T47D (cell line): Measurements from ENCODE around the gene SLC8A2.

Experiments used
- DNase-seq, 2 experiments: peaks; one replicate each; pipeline versions ENCODE4 v3.0.0 to v3.0.0-alpha.2; 2011 to 2012; ENCODE audit warnings: low read depth in 1 of 2, low spot score in 1 of 2
- JUND ChIP-seq: IDR thresholded peaks from 2 replicates; pipeline ENCODE4 v1.6.1; 2012; ENCODE audit warnings: low read depth
- in situ Hi-C: cut with HindIII; loops from 2 replicates; pipeline ENCODE4 v1.10.0; 2016; ENCODE audit warnings: low sequenced_read_pairs, low pct_unique_long_range_greater_than_20kb

Gene SLC8A2

DNA sequence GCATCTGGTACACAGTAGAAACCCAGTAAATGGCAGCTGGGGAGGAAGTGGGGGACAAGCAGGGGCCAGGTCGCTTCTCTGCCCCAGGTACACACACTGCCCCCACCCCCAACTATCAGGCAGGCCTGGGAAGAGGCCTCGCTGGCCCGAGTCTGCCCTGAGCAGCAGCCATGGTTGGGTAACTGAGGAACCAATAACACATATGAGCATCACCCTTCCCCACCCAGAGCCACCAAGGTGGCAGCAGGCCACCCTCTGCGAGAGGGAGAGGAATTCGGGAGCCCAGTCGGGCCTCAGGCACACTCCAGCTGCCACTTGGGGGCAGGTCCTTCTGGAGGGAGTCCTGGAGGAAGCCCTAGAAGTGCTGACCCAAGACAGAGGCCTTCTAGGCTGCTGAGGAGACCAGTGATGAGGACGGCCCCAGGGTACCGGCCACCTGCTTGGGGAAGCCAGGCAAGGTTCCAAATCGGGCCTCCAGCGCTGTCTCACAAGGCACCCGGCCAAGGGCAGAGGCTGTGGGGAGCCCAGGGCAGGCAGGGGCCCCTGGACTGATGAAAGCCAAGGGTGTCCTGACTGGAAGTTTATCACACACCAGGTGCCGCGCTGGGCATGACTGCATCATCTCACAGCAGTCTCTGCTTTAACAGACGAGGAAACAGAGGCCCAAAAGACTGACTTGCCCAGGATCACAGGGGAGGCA is 26.3 kb upstream of the SLC8A2 start:
- DNase-seq, result no peak
- no peak for TF ChIP-seq JUND
- in situ Hi-C loops, result no loop called here

DNA sequence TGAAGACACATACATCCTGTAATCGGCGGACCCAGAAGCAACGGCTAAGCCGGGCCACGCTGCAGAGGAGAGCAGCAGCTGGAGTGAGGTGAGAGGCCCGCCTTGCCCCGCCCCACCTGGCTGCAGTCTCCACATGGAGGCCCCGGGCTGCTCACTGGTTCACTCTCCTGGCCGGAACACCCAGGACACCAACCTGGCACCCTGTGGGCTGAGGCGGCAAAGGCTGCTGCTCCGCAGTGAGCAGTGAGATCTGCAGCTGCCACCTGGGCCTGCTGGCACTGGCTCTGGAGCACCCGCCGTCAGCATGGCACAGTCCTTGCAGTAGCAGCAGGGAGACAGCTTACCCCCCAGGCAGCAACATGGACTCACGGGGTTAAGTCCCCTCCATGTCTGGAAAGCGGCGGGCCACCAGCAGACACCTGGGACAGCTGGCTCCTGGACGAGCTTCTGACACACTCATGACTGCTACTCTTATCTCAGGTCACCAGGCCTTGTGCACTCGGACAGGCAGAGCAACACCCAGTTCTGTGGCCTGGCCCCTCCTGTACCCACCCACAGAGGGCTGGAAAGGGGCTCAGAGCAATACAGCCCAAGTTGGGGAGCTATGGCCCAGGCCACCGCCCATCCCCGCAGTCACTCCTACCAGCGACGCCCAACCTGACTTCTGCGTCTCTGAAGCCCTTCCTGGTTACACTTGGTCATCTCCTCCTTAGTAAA is 25.5 kb upstream of the SLC8A2 start:
- in situ Hi-C loops, result no loop called here
- TF ChIP-seq JUND, result no peak

DNA sequence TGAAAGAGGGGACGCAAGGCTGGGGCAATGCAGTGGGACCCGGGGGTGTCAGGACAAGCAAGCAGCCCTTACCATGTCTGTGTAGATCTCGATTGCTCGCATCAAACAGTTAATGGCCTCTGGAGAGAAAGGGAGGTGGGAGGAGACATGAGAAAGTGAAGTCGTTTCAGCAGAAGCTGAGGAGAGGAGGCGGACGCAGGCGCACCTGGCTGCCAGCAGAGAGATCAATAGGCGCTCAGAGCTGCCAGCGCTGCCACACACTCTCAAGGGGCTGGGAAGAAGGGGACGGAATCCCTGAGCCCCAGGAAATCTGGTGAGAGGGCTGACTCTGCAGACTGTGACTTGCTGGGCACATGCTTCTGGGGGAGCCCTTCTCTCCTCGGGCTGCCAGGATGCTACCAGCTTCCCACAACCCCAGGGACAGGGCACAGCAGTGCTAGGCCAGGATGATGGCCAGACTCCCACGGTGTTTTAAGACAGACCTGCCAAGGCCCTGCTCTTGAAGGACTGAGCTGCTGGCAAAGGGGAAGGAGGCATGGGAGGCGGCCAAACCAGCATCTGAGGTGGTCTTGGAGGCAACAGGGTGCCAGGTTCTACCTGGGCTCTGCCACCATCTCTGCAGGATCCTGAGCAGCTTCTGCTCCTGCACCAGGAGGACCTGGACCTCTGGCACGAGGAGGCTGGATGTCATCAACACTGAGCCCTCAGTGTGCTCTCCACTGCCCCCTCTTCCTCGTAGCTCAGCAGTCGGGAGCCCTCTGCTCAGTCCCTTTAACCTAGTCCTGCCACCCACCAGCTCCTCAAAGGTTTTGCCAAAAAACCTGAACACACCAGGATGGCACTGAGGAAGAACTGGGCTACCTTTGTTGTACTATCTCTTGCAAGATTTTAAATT is 24.0 kb upstream of the SLC8A2 start:
- in situ Hi-C loops, result no loop called here
- no peak for TF ChIP-seq JUND
- DNase-seq, result no peak

More for the DNA sequence above, 25.5 kb upstream of the SLC8A2 start:
- DNase-seq, result no peak

DNA sequence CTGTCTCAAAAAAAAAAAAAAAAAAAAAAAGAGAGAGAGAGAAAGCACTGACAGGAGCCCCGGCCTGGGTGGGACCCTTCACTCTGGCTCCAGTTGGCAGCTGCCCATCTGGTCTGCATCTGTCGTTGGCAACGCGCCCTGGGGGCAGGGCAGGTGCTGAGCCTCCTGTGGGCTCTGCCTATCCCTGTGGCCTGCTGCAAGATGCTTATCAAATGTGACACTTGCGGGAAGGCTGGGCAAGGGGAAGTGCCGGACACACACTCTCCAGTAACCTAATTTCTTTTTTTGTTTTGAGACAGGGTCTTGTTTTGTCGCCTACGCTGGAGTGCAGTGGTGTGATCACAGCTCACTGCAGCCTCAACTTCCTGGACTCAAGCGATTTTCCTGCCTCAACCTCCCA is 23.0 kb upstream of the SLC8A2 start:
- TF ChIP-seq JUND, result no peak
- DNase-seq, result no peak
- in situ Hi-C loops, result no loop called here

DNA sequence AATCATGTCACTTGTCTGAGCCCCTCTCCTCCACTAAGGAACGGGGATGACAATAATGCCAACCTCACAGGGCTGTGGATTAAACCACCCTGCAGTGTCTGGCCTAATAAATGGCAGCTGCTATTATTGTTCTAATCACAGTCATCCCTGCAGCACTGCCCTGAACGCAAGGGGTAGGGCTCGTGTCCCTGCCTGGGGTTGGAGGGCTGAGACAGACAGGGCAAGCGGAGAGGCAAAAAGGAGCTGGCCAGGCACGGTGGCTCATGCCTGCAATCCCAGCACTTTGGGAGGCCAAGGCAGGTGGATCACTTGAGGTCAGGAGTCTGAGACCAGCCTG is 22.5 kb upstream of the SLC8A2 start:
- in situ Hi-C loops, result no loop called here
- no peak for TF ChIP-seq JUND
- DNase-seq, result no peak

DNA sequence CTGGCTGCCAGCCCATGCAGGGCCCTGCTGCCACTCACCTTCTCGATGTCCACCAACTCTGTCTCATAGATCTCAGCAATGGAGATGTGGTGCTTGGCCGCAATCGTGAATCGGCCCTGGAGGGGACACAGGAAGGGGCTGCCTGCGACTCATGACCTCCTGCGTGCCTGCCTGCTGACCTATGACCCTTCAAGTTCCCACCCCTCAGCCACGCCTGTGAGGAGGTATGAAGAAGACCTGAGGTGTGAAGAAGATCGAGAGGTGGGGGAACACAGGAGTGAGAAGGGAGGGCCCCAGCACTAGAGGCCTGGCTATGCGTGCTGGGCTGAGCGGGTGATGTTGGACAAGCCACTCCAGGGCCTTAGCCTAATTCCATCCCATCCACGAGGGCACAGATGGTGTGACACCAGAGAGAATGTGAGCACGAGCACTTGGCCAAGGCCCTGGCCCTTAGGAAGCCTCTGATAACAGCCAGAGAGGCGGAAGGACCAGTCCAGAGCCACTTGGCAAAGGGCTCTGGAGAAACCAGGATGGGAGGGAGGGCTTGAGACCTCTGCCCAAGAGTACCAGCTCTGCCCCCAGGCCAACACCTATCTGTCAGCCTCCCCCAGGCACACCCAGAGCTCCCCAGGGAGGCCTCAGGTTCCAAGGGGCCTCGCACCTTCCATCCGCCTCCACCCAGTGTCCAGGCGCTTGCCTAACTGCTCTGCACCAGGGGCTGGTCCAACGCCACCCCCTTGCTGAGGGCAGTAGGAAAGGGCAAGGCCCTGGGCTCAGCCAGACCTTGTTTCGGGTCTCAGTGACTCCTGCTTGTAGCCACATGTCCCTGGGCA is 21.9 kb upstream of the SLC8A2 start:
- no peak for TF ChIP-seq JUND
- in situ Hi-C loops, result no loop called here
- no peak for DNase-seq

DNA sequence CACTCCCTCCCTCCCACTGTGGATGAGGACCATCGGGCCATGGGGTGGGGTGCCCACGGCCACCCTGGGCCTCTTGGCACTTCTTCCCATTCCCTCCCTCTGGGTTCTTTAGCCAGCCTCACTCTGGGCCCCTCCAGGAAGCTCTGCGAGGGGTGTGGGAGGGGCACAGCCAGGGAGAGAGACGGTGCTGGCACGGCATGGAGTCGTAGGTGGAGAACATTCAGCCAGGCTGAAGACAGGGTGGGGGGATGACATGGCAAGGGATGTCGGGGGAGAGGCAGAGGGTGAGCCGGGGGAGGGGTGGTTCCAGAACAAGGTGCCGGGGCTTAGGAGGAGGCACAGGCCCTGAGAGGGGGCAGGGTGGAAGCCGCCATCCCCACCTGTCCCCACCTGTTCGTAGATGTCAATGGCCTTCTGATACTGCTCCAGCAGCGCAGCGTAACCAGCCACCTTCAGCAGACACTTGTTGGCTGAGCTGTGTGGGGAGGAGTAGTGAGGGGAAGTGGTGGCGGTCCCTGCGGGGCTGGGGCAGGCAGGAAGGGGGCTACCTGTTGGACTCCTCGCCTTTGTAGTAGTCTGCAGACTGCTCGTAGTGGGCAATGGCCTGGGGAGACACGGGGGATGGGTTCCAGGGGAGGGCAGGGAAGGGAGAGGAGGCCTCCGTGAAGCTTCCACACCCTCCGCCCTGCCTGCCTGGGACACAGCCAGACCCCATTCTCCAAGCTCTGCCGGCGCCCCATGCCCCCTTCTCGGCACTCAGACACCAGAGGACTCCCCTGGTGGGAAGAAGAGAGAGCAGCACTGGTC is 21.1 kb upstream of the SLC8A2 start:
- no peak for DNase-seq
- TF ChIP-seq JUND, result no peak
- in situ Hi-C loops, result no loop called here

DNA sequence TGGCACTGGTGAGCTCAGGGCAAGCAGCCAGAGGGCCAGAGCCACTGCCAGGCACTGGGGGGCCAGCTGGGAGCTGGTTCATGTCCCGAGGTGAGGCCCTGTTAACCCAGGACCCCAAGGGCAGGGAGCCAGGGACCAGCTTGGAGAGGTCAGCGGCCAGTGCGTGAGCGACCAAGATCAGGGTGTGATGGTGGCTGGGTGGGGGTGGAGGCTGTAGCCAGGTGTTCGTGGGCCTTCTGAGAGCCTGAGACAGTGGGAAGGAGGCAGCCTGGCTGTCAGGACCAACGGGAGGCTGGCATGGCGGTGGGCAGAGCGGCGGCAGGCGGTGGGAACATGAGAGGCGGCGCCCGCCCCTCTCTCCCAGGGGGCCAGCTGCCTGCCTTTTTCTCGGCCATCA is 20.4 kb upstream of the SLC8A2 start:
- TF ChIP-seq JUND, result no peak
- in situ Hi-C loops, result no loop called here
- no peak for DNase-seq

DNA sequence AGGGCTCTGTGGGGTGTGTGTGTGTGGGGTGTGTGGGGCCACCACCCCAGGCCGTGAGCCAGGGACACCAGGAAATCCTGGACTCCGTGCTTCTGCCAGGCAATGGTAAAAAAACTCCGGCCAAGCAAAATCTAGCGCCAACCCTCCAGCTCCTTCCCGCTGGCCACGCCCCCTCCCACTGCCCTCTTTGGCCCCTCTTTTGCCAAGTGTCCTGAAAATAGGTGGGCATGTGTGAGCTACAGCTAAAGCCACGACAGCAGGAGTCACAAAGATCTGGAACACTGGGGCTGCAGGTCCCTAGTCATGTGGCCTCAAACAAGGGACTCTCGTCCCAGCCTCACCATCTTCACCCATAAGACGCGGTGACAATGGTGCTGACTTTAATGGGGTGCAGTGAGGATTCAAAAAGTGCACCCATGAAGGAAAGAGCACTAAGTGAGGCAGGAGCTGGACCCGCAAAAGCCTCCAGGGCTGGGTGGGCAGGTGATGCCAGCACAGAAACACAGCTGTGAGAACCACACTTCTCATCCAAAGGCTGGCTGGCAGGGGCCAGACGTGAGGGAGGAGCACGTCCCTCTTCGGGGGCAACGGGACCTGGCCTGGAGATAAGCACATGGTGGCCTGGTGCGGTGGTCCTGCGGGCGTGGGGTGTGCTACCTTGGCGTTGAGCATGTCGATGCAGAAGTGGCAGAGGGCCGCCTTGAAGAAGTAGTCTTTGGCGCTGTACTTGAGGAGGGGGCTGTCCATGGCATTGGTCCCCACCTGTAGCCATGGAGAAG is 19.9 kb upstream of the SLC8A2 start:
- TF ChIP-seq JUND, result no peak
- DNase-seq, result no peak
- in situ Hi-C loops, result no loop called here

DNA sequence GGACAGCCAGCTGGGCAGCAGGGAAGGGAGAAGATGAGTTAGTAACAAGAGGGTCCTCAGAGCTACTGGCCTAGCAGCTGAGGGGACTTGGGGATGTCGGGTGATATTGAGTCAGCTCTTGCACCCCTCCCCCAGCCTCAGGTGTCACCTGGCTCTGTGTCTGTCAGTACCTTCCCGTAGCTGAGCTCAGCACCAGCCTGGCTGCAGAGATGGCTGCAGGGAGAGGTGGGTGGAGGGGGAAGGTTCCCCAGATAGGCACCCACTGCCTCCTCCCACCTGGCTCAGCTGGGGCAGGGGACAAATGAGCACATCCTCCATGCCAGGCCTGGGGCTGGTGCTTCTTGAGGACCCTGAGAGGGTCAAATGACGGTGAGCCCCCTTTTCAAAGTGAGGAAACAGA is 19.2 kb upstream of the SLC8A2 start:
- no peak for TF ChIP-seq JUND
- no peak for DNase-seq
- in situ Hi-C loops, result no loop called here

DNA sequence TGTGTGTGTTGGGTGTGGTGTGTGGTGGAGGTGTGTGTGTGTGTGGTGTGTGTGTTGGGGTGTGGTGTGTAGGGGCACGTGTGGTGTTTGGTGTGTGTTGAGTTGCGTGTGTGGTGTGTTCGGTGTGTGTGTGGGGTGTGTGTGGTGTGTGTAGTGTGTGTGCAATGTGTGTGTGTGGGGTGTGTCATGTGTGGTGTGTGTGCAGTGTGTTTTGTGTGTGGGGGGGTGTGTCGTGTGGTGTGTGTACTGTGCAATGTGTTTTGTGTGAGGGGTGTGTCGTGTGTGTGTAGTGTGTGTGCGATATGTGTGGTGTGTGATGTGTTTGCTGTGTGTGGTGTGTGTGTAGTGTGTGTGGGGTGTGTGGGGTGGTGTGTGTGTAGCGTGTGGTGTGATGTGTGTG is 18.3 kb upstream of the SLC8A2 start:
- in situ Hi-C loops, result no loop called here
- no peak for TF ChIP-seq JUND
- no peak for DNase-seq
